Activated T-cell treated with anti-CD3 and anti-CD28 coated beads, Interleukin-2, amount 50 U/mL, for 24 hours (primary cell): ENCODE results near the gene ATM.
"Not testable (repeated sequence)": the region's sequence is repeated elsewhere in the genome, so short reads cannot be mapped to it uniquely, and the experiment has no call there.

ENCODE experiments used
- DNase-seq: peaks from one replicate; pipeline ENCODE4 v3.0.0-alpha.2; 2020
- H3K27ac Mint-ChIP-seq: 2 replicates; pipeline ENCODE4 v1.8.0; 2020; ENCODE audit warnings: mild to moderate bottlenecking, mixed read lengths
- H3K27me3 Mint-ChIP-seq: 2 replicates; pipeline ENCODE4 v1.8.0; 2020; ENCODE audit warnings: mixed read lengths
- H3K36me3 Mint-ChIP-seq: 2 replicates; pipeline ENCODE4 v1.8.0; 2020; ENCODE audit warnings: low read depth, mixed read lengths
- H3K4me1 Mint-ChIP-seq: 2 replicates; pipeline ENCODE4 v1.8.0; 2020; ENCODE audit warnings: low read depth, mixed read lengths
- H3K4me3 Mint-ChIP-seq: 2 replicates; pipeline ENCODE4 v1.8.0; 2020; ENCODE audit warnings: mild to moderate bottlenecking, moderate library complexity, mixed read lengths
- H3K9me3 Mint-ChIP-seq: 2 replicates; pipeline ENCODE4 v1.8.0; 2020; ENCODE audit warnings: mixed read lengths

Gene ATM

GRCh38 chr11:108341654-108342053 is 118.8 kb downstream of the ATM start:
- Mint-ChIP-seq H3K36me3 (peaks cover 41% of the 10 kb centered on the region), H3K4me3 (no peak overlapping the region), H3K9me3 (no peaks in the 10 kb centered on the region), H3K4me1 (peaks cover 46% of the 10 kb centered on the region), H3K27ac (no peak overlapping the region), H3K27me3 (no peaks in the 10 kb centered on the region)
- DNase-seq = no peak

DNA sequence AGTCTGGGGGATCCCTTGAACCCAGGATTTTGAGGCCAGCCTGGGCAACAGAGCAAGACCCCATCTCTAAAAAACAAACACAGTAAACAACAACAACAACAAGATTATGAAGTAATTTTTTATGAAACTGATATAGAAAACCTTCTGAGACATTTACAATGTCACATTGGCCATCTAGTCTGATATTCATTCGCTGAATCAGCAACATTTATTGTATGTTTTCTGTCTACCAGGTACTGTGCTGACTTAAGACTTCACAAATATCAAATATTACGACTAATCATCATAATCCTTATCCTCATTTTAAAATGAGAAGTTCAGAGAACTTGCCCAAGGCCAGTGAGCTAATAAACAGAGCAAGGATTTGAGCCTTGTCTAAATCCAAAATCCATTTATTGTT is 120.8 kb downstream of the ATM start:
- Mint-ChIP-seq H3K27ac (no peak overlapping the region), H3K27me3 (no peaks in the 10 kb centered on the region), H3K4me1 (peaks cover 44% of the 10 kb centered on the region), H3K4me3 (no peak overlapping the region), H3K36me3 (peaks cover 35% of the 10 kb centered on the region), H3K9me3 (no peaks in the 10 kb centered on the region)
- no peak for DNase-seq

- Mint-ChIP-seq H3K4me1 (peaks cover 29% of the 10 kb centered on the region), H3K27ac (no peak overlapping the region), H3K4me3 (no peak overlapping the region), H3K27me3 (no peaks in the 10 kb centered on the region), H3K36me3 (peaks cover 45% of the 10 kb centered on the region), H3K9me3 (no peaks in the 10 kb centered on the region)
- DNase-seq = no peak
These were observed 122.9 kb downstream of the ATM start for GRCh38 chr11:108345767-108346166.

DNA sequence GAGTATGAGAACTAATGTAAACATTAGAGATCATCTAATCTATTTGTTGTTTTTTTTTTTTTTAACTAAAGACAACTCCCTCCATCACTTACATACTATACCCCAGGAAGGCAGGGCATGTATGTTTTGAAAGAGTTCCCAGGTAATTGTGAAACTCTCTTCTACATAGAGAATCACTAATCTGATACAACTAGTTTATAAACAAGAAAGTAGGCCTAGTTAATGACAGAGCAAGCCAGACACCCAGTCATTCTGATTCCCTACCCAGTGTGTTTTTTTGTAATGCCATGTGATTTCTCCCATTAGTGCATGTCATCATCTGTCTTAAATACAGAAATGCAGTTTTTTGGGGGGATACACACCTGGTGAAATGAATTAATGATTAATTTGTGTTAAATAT is 123.6 kb downstream of the ATM start:
- H3K4me3 Mint-ChIP-seq = no peak overlapping the region
- H3K4me1 Mint-ChIP-seq = peaks cover 25% of the 10 kb centered on the region
- no peaks in the 10 kb centered on the region for H3K27me3 Mint-ChIP-seq
- no peak for DNase-seq
- no peaks in the 10 kb centered on the region for H3K9me3 Mint-ChIP-seq
- peaks cover 50% of the 10 kb centered on the region for H3K36me3 Mint-ChIP-seq
- no peak overlapping the region for H3K27ac Mint-ChIP-seq

- Mint-ChIP-seq H3K27me3 (no peaks in the 10 kb centered on the region), H3K4me3 (no peak overlapping the region), H3K4me1 (peaks cover 2% of the 10 kb centered on the region), H3K27ac (peak overlapping the region; percentile 31), H3K36me3 (peaks cover 78% of the 10 kb centered on the region), H3K9me3 (no peaks in the 10 kb centered on the region)
- DNase-seq = no peak
These were observed 128.6 kb downstream of the ATM start for GRCh38 chr11:108351468-108351867.

- H3K4me3 Mint-ChIP-seq = no peak overlapping the region
These were observed 141.3 kb downstream of the ATM start for GRCh38 chr11:108364159-108364558.

DNA sequence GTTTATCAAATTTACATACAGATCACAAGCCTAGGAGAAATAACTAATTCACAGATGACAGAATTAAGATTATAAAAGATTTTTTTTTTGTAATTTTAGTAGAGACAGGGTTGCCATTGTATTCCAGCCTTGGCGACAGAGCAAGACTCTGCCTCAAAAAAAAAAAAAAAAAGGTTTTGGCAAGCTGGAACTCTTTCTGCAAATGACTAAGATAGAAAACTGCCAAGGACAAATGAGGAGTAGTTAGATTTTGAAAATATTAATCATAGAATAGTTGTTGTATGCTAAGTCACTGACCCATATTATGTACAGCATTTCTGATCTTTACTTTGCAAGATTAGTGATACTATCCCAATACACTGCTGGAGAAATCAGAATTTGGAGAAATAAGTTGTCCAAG is 145.3 kb downstream of the ATM start:
- no peak overlapping the region for H3K4me3 Mint-ChIP-seq
- peaks cover 80% of the 10 kb centered on the region for H3K36me3 Mint-ChIP-seq
- no peak overlapping the region for H3K27ac Mint-ChIP-seq
- no peaks in the 10 kb centered on the region for H3K27me3 Mint-ChIP-seq
- no peak for DNase-seq
- peaks cover 6% of the 10 kb centered on the region for H3K9me3 Mint-ChIP-seq
- H3K4me1 Mint-ChIP-seq = peaks cover 15% of the 10 kb centered on the region

More at GRCh38 chr11:108364159-108364558, 141.3 kb downstream of the ATM start:
- H3K27ac Mint-ChIP-seq = no peak overlapping the region
- peaks cover under 1% of the 10 kb centered on the region for H3K4me1 Mint-ChIP-seq
- peaks cover 56% of the 10 kb centered on the region for H3K36me3 Mint-ChIP-seq
- H3K27me3 Mint-ChIP-seq = no peaks in the 10 kb centered on the region
- H3K9me3 Mint-ChIP-seq = peaks cover 2% of the 10 kb centered on the region
- DNase-seq = no peak

- no peaks in the 10 kb centered on the region for H3K27me3 Mint-ChIP-seq
- no peak overlapping the region for H3K4me3 Mint-ChIP-seq
- peaks cover 9% of the 10 kb centered on the region for H3K9me3 Mint-ChIP-seq
- H3K27ac Mint-ChIP-seq = no peak overlapping the region
- peaks cover 79% of the 10 kb centered on the region for H3K36me3 Mint-ChIP-seq
- no peak for DNase-seq
- H3K4me1 Mint-ChIP-seq = peaks cover 15% of the 10 kb centered on the region
These were observed 146.2 kb downstream of the ATM start for GRCh38 chr11:108369064-108369463.

DNA sequence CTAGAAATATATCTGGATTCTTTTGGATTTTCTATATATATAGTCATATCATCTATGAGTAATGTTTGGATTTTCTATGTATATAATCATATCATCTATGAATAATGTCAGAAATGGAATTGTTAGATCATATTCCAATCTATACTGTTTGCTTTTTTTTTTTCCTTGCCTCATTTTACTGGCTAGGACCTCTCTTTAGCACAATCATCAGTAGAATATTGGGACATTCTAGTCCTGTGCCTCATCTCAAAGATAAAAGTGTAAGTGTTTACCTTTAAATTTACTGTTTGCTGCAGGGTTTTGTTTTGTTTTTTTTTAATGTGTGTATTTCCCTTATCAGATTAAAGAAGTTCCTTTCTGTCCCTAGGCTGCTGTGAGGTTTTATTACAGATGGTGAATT is 147.4 kb downstream of the ATM start:
- Mint-ChIP-seq H3K9me3 (peaks cover 11% of the 10 kb centered on the region), H3K4me1 (peaks cover 15% of the 10 kb centered on the region)

GRCh38 chr11:108370990-108371389 is 148.1 kb downstream of the ATM start:
- no peak for DNase-seq
- Mint-ChIP-seq H3K27ac (no peak overlapping the region), H3K4me3 (no peak overlapping the region), H3K4me1 (peaks cover 15% of the 10 kb centered on the region), H3K9me3 (peaks cover 11% of the 10 kb centered on the region), H3K36me3 (peaks cover 60% of the 10 kb centered on the region), H3K27me3 (no peaks in the 10 kb centered on the region)

More for the DNA sequence above, 147.4 kb downstream of the ATM start:
- peaks cover 67% of the 10 kb centered on the region for H3K36me3 Mint-ChIP-seq
- peak overlapping the region; percentile 37 for H3K27ac Mint-ChIP-seq
- no peaks in the 10 kb centered on the region for H3K27me3 Mint-ChIP-seq
- no peak for DNase-seq
- H3K4me3 Mint-ChIP-seq = no peak overlapping the region

- H3K27me3 Mint-ChIP-seq, DNase-seq, H3K27ac Mint-ChIP-seq, H3K4me3 Mint-ChIP-seq: not testable (repeated sequence)
- peaks cover 15% of the 10 kb centered on the region for H3K4me1 Mint-ChIP-seq
- H3K36me3 Mint-ChIP-seq = peaks cover 37% of the 10 kb centered on the region
- peaks cover 11% of the 10 kb centered on the region for H3K9me3 Mint-ChIP-seq
These were observed 150.6 kb downstream of the ATM start for GRCh38 chr11:108373505-108373904.

DNA sequence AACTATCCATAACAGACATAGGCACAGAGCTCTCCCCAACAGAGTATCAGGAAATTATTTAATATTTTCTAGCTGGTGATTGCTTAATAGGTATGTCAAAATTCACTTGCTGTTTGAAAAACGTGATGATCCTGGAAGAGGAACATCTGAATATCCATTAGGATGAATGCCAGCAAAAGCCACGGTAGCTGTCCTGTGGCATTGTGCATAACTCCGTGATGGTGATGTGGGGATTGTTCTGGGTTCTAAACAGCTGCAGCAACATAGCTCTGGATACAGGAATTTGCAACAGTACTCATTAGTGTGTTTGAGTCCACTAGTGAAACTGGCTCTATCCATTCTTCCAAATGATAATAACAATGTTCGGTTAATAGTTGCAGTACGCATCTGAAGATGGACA is 165.7 kb downstream of the ATM start:
- Mint-ChIP-seq H3K4me1 (no peaks in the 10 kb centered on the region), H3K9me3 (no peaks in the 10 kb centered on the region), H3K27ac (no peak overlapping the region), H3K27me3 (no peaks in the 10 kb centered on the region), H3K4me3 (no peak overlapping the region), H3K36me3 (no peaks in the 10 kb centered on the region)
- DNase-seq = no peak

- DNase-seq = no peak
- no peaks in the 10 kb centered on the region for H3K9me3 Mint-ChIP-seq
- no peaks in the 10 kb centered on the region for H3K4me1 Mint-ChIP-seq
- no peak overlapping the region for H3K27ac Mint-ChIP-seq
- H3K36me3 Mint-ChIP-seq = no peaks in the 10 kb centered on the region
- no peaks in the 10 kb centered on the region for H3K27me3 Mint-ChIP-seq
- H3K4me3 Mint-ChIP-seq = no peak overlapping the region
These were observed 169.5 kb downstream of the ATM start for GRCh38 chr11:108392353-108392752.

GRCh38 chr11:108393046-108393445 is 170.2 kb downstream of the ATM start:
- H3K27ac Mint-ChIP-seq = no peak overlapping the region
- no peaks in the 10 kb centered on the region for H3K9me3 Mint-ChIP-seq
- H3K36me3 Mint-ChIP-seq = no peaks in the 10 kb centered on the region
- H3K27me3 Mint-ChIP-seq = no peaks in the 10 kb centered on the region
- no peaks in the 10 kb centered on the region for H3K4me1 Mint-ChIP-seq
- no peak for DNase-seq
- no peak overlapping the region for H3K4me3 Mint-ChIP-seq

DNA sequence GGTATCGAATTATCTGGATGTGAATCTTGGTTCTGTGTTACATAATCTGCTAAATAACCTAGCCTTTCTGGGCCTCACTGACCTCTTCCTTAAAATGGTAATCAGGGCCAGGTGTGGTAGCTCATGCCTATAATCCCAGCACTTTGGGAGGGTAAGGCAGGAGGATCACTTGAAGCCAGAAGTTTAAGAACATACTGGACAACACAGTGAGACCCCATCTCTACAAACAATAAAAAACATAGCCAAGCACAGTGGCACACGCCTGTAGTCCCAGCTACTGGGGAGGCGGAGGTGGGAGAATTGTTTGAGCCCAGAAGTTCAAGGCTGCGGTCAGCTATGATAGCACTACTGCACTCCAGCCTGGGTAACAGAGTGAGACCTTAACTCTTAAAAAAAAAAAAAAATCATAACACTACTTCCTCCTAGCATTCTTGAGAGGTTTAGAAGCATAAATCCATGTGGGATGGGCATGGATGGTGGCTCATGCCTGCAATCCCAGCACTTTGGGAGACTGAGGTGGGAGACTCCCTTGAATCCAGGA is 171.9 kb downstream of the ATM start:
- DNase-seq = no peak
- no peaks in the 10 kb centered on the region for H3K27me3 Mint-ChIP-seq
- no peaks in the 10 kb centered on the region for H3K9me3 Mint-ChIP-seq
- H3K4me1 Mint-ChIP-seq = no peaks in the 10 kb centered on the region
- no peaks in the 10 kb centered on the region for H3K36me3 Mint-ChIP-seq
- no peak overlapping the region for H3K27ac Mint-ChIP-seq
- H3K4me3 Mint-ChIP-seq = no peak overlapping the region

DNA sequence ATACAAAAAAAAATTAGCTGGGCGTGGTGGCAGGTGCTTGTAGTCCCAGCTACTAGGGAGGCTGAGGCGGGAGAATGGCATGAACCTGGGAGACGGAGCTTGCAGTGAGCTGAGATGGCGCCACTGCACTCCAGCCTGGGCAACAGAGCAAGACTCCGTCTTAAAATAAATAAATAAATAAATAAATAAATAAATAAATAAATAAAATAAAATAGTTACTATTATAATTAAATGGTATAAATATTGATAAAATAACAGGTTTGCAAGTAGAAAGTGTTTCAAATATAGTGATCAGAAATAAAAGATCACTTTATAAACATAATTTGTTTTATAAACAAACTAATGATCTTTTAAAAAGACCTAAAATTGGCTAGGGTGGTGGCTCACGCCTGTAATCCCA is 173.8 kb downstream of the ATM start:
- not testable (repeated sequence) for H3K4me3 Mint-ChIP-seq, H3K36me3 Mint-ChIP-seq, H3K27ac Mint-ChIP-seq, H3K4me1 Mint-ChIP-seq, H3K27me3 Mint-ChIP-seq, DNase-seq, H3K9me3 Mint-ChIP-seq
